ENCODE measurements around the gene NRAP. TPM values are rescaled to one million over a fixed set of nuclear protein-coding genes. Genes with fewer than 3 reads are reported as not detected.

NRAP gene
- polyA plus RNA-seq, 3 donors, result not detected

- H3K4me2 ChIP-seq (replicated peaks; ENCODE audit: extremely low read depth, low read length, poor library complexity, severe bottlenecking), result no peak overlapping the region
- no peaks in the 10 kb centered on the region for H3K4me1 Mint-ChIP-seq
- peaks cover 12 to 14% of the 10 kb centered on the region in 2 donors for H3K27me3 ChIP-seq (ENCODE audit: control insufficient read depth in 2 of 2, insufficient read depth in 2 of 2, low read length in 2 of 2)
- H3K79me2 ChIP-seq (ENCODE audit: insufficient read depth, low read length), result no peaks in the 10 kb centered on the region
- TF ChIP-seq CTCF (IDR thresholded peaks at IDR 0.05), result no peak
- H4K20me1 ChIP-seq (ENCODE audit: insufficient read depth, low read length), result no peaks in the 10 kb centered on the region
- H3K27ac ChIP-seq (ENCODE audit: low read depth in 1 of 2, low read length in 2 of 2), result no peak overlapping the region
- no peaks in the 10 kb centered on the region for H3K4me1 ChIP-seq (ENCODE audit: control insufficient read depth in 1 of 2, insufficient read depth in 2 of 2, low read length in 2 of 2)
- DNase-seq, result no peak
- H3K9ac ChIP-seq (ENCODE audit: insufficient read depth, low read length, poor library complexity, severe bottlenecking), result no peak overlapping the region
- H3K9me3 Mint-ChIP-seq, result no peaks in the 10 kb centered on the region
- WGBS (ENCODE audit: insufficient coverage), result no CpG with 5 or more reads among the region's 1 CpG
- no peaks in the 10 kb centered on the region for H3K36me3 Mint-ChIP-seq
- H3K27me3 Mint-ChIP-seq (ENCODE audit: low read depth in 3 of 3), result peaks cover 18 to 35% (median 24%) of the 10 kb centered on the region in 3 donors
- H3K9me3 ChIP-seq (replicated peaks in 1 of 2; ENCODE audit: control insufficient read depth in 1 of 2, insufficient read depth in 1 of 2, low read length in 2 of 2), result no peaks in the 10 kb centered on the region
- no peak overlapping the region for H3K27ac Mint-ChIP-seq
- intact Hi-C loops (cut with micrococcal nuclease), result no loop called here
- H3K36me3 ChIP-seq (replicated peaks in 1 of 2; ENCODE audit: control insufficient read depth in 1 of 2, insufficient read depth in 2 of 2, low read length in 2 of 2), result no peaks in the 10 kb centered on the region
- no peak overlapping the region for H2AFZ ChIP-seq (ENCODE audit: insufficient read depth, low read depth, low read length, poor library complexity, severe bottlenecking)
- no peak overlapping the region for H3K4me3 ChIP-seq (replicated peaks in 1 of 3; ENCODE audit: low read depth in 2 of 3, low read length in 3 of 3)
- H3K4me3 Mint-ChIP-seq, result no peak overlapping the region
These were observed 44.4 kb downstream of the NRAP start for GRCh38 chr10:113619401-113619800.

GRCh38 chr10:113618338-113618737, 45.5 kb downstream of the NRAP start:
- Histone ChIP-seq H3K4me3 (replicated peaks in 1 of 3; ENCODE audit: low read depth in 2 of 3, low read length in 3 of 3) (no peak overlapping the region), H2AFZ (ENCODE audit: insufficient read depth, low read depth, low read length, poor library complexity, severe bottlenecking) (no peak overlapping the region), H3K27me3 (ENCODE audit: control insufficient read depth in 2 of 2, insufficient read depth in 2 of 2, low read length in 2 of 2) (peaks cover 12 to 14% of the 10 kb centered on the region in 2 donors), H3K27ac (ENCODE audit: low read depth in 1 of 2, low read length in 2 of 2) (no peak overlapping the region), H3K36me3 (replicated peaks in 1 of 2; ENCODE audit: control insufficient read depth in 1 of 2, insufficient read depth in 2 of 2, low read length in 2 of 2) (no peaks in the 10 kb centered on the region), H3K9me3 (replicated peaks in 1 of 2; ENCODE audit: control insufficient read depth in 1 of 2, insufficient read depth in 1 of 2, low read length in 2 of 2) (no peaks in the 10 kb centered on the region), H3K4me1 (ENCODE audit: control insufficient read depth in 1 of 2, insufficient read depth in 2 of 2, low read length in 2 of 2) (no peaks in the 10 kb centered on the region), H3K4me2 (replicated peaks; ENCODE audit: extremely low read depth, low read length, poor library complexity, severe bottlenecking) (no peak overlapping the region), H3K9ac (ENCODE audit: insufficient read depth, low read length, poor library complexity, severe bottlenecking) (no peak overlapping the region), H4K20me1 (ENCODE audit: insufficient read depth, low read length) (no peaks in the 10 kb centered on the region), H3K79me2 (ENCODE audit: insufficient read depth, low read length) (no peaks in the 10 kb centered on the region)
- H3K9me3 Mint-ChIP-seq, result no peaks in the 10 kb centered on the region
- TF ChIP-seq CTCF (IDR thresholded peaks at IDR 0.05), result no peak
- DNase-seq, result no peak
- peaks cover 21 to 38% (median 24%) of the 10 kb centered on the region in 3 donors for H3K27me3 Mint-ChIP-seq (ENCODE audit: low read depth in 3 of 3)
- intact Hi-C loops (cut with micrococcal nuclease), result no loop called here
- no peak overlapping the region for H3K27ac Mint-ChIP-seq
- H3K36me3 Mint-ChIP-seq, result no peaks in the 10 kb centered on the region
- H3K4me3 Mint-ChIP-seq, result no peak overlapping the region
- 93% methylated on average over 4 of the region's 7 CpGs for WGBS (ENCODE audit: insufficient coverage)
- H3K4me1 Mint-ChIP-seq, result no peaks in the 10 kb centered on the region
